GM21717 (cell line): ENCODE results near the gene CDH23.
A peak's percentile ranks its signal among the peaks of the same experiment; 100 is the strongest.

Experiments used
- ATAC-seq: cut with Tn5 transposase; IDR thresholded peaks from one replicate; pipeline ENCODE4 v1.9.1; 2021; ENCODE audit warnings: mild to moderate bottlenecking, moderate library complexity; ENCODE audit not compliant: unreplicated experiment

CDH23 gene

GRCh38 chr10:71713135-71714030 lies 316.7 kb downstream of the CDH23 start:
- no peak for ATAC-seq

GRCh38 chr10:71714031-71714410 lies 317.3 kb downstream of the CDH23 start:
- no peak for ATAC-seq

GRCh38 chr10:71714592-71714991 lies 317.9 kb downstream of the CDH23 start:
- no peak for ATAC-seq

GRCh38 chr10:71715026-71715425 lies 318.3 kb downstream of the CDH23 start:
- no peak for ATAC-seq

GRCh38 chr10:71715860-71716259 lies 319.1 kb downstream of the CDH23 start:
- no peak for ATAC-seq

- no peak for ATAC-seq
Observed at GRCh38 chr10:71716426-71716825, 319.7 kb downstream of the CDH23 start.

GRCh38 chr10:71717056-71717455 lies 320.3 kb downstream of the CDH23 start:
- ATAC-seq, result no peak

- ATAC-seq, result no peak
Observed at GRCh38 chr10:71717551-71717951, 320.8 kb downstream of the CDH23 start.

- ATAC-seq, result no peak
Observed at GRCh38 chr10:71718165-71718698, 321.5 kb downstream of the CDH23 start.

GRCh38 chr10:71719042-71719441 lies 322.3 kb downstream of the CDH23 start:
- no peak for ATAC-seq

- ATAC-seq, result no peak
Observed at GRCh38 chr10:71719464-71720201, 322.9 kb downstream of the CDH23 start, which contains the start of gene C10orf105. Gene C10orf105 (minus strand): TSS chr10:71719778. CDS start chr10:71716337, 3,441 bp downstream.

GRCh38 chr10:71720288-71720687 lies 323.6 kb downstream of the CDH23 start:
- no peak for ATAC-seq

- ATAC-seq, result no peak
Observed at GRCh38 chr10:71721313-71721712, 324.6 kb downstream of the CDH23 start.

- ATAC-seq, result no peak
Observed at GRCh38 chr10:71722849-71723248, 326.1 kb downstream of the CDH23 start.

GRCh38 chr10:71723311-71723710 lies 326.6 kb downstream of the CDH23 start:
- no peak for ATAC-seq

GRCh38 chr10:71724539-71724938 lies 327.8 kb downstream of the CDH23 start:
- no peak for ATAC-seq

- ATAC-seq, result no peak
Observed at GRCh38 chr10:71725249-71725648, 328.5 kb downstream of the CDH23 start.

- no peak for ATAC-seq
Observed at GRCh38 chr10:71725998-71726579, 329.4 kb downstream of the CDH23 start.

- ATAC-seq, result no peak
Observed at GRCh38 chr10:71726580-71727104, 329.9 kb downstream of the CDH23 start.

GRCh38 chr10:71727105-71727737 lies 330.5 kb downstream of the CDH23 start:
- peak; percentile 51 for ATAC-seq
